HL-60/S4 (cell line): Measurements from ENCODE around the gene ARHGEF10L.
"Not testable (repeated sequence)": the region's sequence is repeated elsewhere in the genome, so short reads cannot be mapped to it uniquely, and the experiment has no call there.

Source experiments
- in situ Hi-C: fragments of 300-500 bp; cut with MboI; formaldehyde crosslinking; loops from 2 replicates; pipeline ENCODE4 v1.14.3; 2022; ENCODE audit warnings: low sequenced_read_pairs

ARHGEF10L gene

GRCh38 chr1:17729248-17729647, 189.8 kb downstream of the ARHGEF10L start:
- in situ Hi-C loops, result no loop called here

- in situ Hi-C loops, result no loop called here
These were observed 190.4 kb downstream of the ARHGEF10L start for GRCh38 chr1:17729909-17730308.

GRCh38 chr1:17731460-17731859, 192.0 kb downstream of the ARHGEF10L start:
- in situ Hi-C loops, result no loop called here

GRCh38 chr1:17732475-17732874, 193.0 kb downstream of the ARHGEF10L start:
- in situ Hi-C loops, result no loop called here

- in situ Hi-C loops, result no loop called here
These were observed 194.2 kb downstream of the ARHGEF10L start for GRCh38 chr1:17733661-17734060.

- in situ Hi-C loops, result no loop called here
These were observed 195.1 kb downstream of the ARHGEF10L start for GRCh38 chr1:17734609-17735008.

- in situ Hi-C loops, result no loop called here
These were observed 195.8 kb downstream of the ARHGEF10L start for GRCh38 chr1:17735348-17735747.

DNA sequence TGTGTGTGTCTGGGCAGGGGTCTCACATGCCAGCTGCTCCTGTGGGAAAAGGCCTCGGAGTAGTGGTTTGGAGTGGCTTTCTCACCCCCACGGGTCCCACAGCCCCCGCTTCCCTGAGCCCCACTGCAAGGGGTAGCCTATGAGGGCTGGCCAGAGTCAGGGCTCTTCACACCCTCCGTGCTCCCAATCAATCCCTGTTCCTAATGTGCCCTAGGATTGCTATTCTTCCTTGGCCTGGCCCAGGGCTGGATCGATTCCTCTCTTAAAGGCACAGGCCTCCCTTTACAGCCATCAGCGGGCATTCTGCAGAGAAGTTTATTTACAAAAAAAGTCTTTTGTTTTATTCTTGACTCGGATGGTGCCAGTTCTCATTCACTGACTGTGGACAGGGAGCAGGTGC, 196.3 kb downstream of the ARHGEF10L start:
- in situ Hi-C loops, result no loop called here

GRCh38 chr1:17736625-17737024, 197.1 kb downstream of the ARHGEF10L start:
- in situ Hi-C loops, result no loop called here

GRCh38 chr1:17739050-17739449, 199.6 kb downstream of the ARHGEF10L start:
- in situ Hi-C loops, result no loop called here

GRCh38 chr1:17741052-17741451, 201.6 kb downstream of the ARHGEF10L start:
- in situ Hi-C loops, result no loop called here

GRCh38 chr1:17742583-17742982, 203.1 kb downstream of the ARHGEF10L start:
- in situ Hi-C loops, result no loop called here

GRCh38 chr1:17743008-17743647, 203.6 kb downstream of the ARHGEF10L start:
- in situ Hi-C loops, result no loop called here

- in situ Hi-C loops, result no loop called here
These were observed 204.4 kb downstream of the ARHGEF10L start for GRCh38 chr1:17743925-17744324.

DNA sequence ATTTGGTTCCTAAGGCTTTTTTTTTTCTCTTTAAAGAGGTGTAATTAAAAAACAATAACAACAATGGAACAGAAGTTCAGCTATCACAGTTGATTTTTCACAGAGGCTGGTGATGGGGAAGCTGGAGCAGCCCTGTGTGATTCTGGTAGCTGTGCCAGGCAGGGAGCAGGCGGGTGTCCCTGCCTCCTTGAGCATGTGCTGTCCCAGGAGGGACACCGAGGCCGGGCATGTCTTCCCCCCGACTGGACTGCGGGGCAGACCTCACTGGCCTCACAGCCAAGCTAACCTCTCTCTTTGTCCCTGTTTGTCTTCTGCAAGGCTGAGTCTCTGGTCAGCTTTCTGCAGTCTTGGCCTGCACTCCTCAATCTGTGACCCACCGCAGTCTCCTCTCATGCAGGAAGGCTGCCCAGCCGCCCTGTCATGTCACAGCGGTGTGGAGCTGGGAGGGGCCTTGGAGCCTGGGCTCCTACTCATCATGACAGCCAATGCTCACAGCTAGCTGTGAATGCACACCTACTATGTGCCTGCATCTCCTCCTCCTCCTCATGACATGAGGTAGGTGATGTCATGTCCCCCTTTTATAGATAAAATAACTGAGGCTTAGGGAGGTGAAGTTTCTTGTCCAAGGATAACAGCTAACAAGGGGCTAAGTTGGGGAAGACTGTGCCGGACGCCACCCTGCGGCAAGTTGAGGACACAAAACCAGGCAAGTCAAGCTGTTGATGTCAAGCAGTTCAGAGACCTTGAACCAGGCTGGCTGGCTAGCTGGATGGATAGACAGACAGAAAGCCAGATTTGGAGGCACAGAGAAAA, 205.4 kb downstream of the ARHGEF10L start:
- in situ Hi-C loops, result no loop called here

DNA sequence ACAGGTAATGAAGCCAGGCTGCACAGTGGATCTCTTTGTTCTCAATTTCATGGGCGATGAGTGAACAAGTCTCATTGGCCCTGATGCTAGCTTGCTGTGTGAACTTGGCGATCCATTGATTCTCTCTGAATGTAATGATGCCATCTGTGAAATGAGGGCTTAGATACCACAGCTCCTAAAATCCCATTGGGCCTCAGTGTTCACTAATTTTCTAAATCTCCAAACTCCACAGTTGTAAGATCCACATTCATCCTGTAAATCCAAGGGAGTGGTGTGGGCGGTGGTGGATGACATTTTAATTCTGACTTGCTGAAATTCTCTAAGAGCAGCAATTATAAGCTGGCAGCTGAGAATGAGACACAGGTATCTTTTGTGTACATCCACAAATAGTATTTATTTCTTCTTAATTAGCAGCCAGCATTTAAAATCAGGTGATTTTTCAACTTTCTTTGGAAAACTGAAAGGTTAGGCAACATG, 206.0 kb downstream of the ARHGEF10L start:
- in situ Hi-C loops, result no loop called here

- in situ Hi-C loops, result not testable (repeated sequence)
These were observed 206.8 kb downstream of the ARHGEF10L start for GRCh38 chr1:17746281-17746680.

- in situ Hi-C loops, result no loop called here
These were observed 207.4 kb downstream of the ARHGEF10L start for GRCh38 chr1:17746920-17747319.
